HEK293 (cell line): ENCODE measurements around the gene DDX50.
A peak's percentile ranks its signal among the peaks of the same experiment; 100 is the strongest.

ENCODE experiments used
- KLF10 ChIP-seq: fragments of 450-650 bp; IDR thresholded peaks from 2 replicates; pipeline ENCODE4 v1.5.1; 2018; ENCODE audit warnings: missing biosample characterization, mild to moderate bottlenecking, missing genetic modification characterization
- KLF16 ChIP-seq: fragments of 450-650 bp; formaldehyde crosslinking; IDR thresholded peaks from 2 replicates; pipeline ENCODE4 v1.5.1; 2017; ENCODE audit warnings: missing biosample characterization, missing genetic modification characterization
- KLF8 ChIP-seq: fragments of 450-650 bp; formaldehyde crosslinking; IDR thresholded peaks from 2 replicates; pipeline ENCODE4 v1.5.1; 2016; ENCODE audit warnings: missing biosample characterization, missing genetic modification characterization
- YY1 ChIP-seq: fragments of 450-650 bp; formaldehyde crosslinking; IDR thresholded peaks from 2 replicates; pipeline ENCODE4 v1.5.1; 2018; ENCODE audit warnings: missing biosample characterization, missing genetic modification characterization
- ZFP41 ChIP-seq: fragments of 450-650 bp; formaldehyde crosslinking; IDR thresholded peaks from 2 replicates; pipeline ENCODE4 v1.5.1; 2016; ENCODE audit warnings: missing biosample characterization, missing genetic modification characterization, borderline replicate concordance
- ZNF19 ChIP-seq: fragments of 450-650 bp; formaldehyde crosslinking; IDR thresholded peaks from 2 replicates; pipeline ENCODE4; 2016; ENCODE audit warnings: missing biosample characterization, missing genetic modification characterization, low read depth
- ZNF239 ChIP-seq: fragments of 450-650 bp; formaldehyde crosslinking; IDR thresholded peaks from 2 replicates; pipeline ENCODE4 v1.5.1; 2016; ENCODE audit warnings: missing biosample characterization, missing genetic modification characterization
- ZNF248 ChIP-seq: fragments of 450-650 bp; formaldehyde crosslinking; IDR thresholded peaks from 2 replicates; pipeline ENCODE4 v1.5.1; 2017; ENCODE audit warnings: missing biosample characterization, missing genetic modification characterization
- ZNF266 ChIP-seq: fragments of 450-650 bp; formaldehyde crosslinking; IDR thresholded peaks from 2 replicates; pipeline ENCODE4 v1.5.1; 2016; ENCODE audit warnings: missing biosample characterization, missing genetic modification characterization, low read depth
- ZNF350 ChIP-seq: fragments of 450-650 bp; formaldehyde crosslinking; IDR thresholded peaks from 2 replicates; pipeline ENCODE4 v1.5.0; 2017; ENCODE audit warnings: missing biosample characterization, mild to moderate bottlenecking, missing genetic modification characterization
- ZNF37A ChIP-seq: fragments of 450-650 bp; IDR thresholded peaks from 2 replicates; pipeline ENCODE4 v1.5.1; 2018; ENCODE audit warnings: missing biosample characterization, missing genetic modification characterization
- ZNF391 ChIP-seq: fragments of 450-650 bp; formaldehyde crosslinking; IDR thresholded peaks from 2 replicates; pipeline ENCODE4 v1.5.1; 2016; ENCODE audit warnings: low read depth, missing biosample characterization, missing genetic modification characterization, borderline replicate concordance
- ZNF404 ChIP-seq: fragments of 450-650 bp; formaldehyde crosslinking; IDR thresholded peaks from 2 replicates; pipeline ENCODE4 v1.5.1; 2017; ENCODE audit warnings: missing biosample characterization, missing genetic modification characterization
- ZNF473 ChIP-seq: fragments of 450-650 bp; formaldehyde crosslinking; IDR thresholded peaks from 2 replicates; pipeline ENCODE4 v1.5.1; 2017; ENCODE audit warnings: missing biosample characterization, missing genetic modification characterization
- ZNF624 ChIP-seq: fragments of 450-650 bp; formaldehyde crosslinking; IDR thresholded peaks from 2 replicates; pipeline ENCODE4 v1.5.1; 2017; ENCODE audit warnings: missing biosample characterization, missing genetic modification characterization
- ZNF654 ChIP-seq: fragments of 450-650 bp; formaldehyde crosslinking; IDR thresholded peaks from 2 replicates; pipeline ENCODE4 v1.5.1; 2016; ENCODE audit warnings: low read depth, missing biosample characterization, missing genetic modification characterization
- ZNF843 ChIP-seq: fragments of 450-650 bp; formaldehyde crosslinking; IDR thresholded peaks from 2 replicates; pipeline ENCODE4 v1.5.1; 2016; ENCODE audit warnings: missing biosample characterization, missing genetic modification characterization
- ZSCAN16 ChIP-seq: fragments of 450-650 bp; formaldehyde crosslinking; IDR thresholded peaks from 2 replicates; pipeline ENCODE4 v1.5.1; 2016; ENCODE audit warnings: missing biosample characterization, missing genetic modification characterization
- ZSCAN30 ChIP-seq: fragments of 450-650 bp; IDR thresholded peaks from 2 replicates; pipeline ENCODE4 v1.5.1; 2018; ENCODE audit warnings: missing biosample characterization, mild to moderate bottlenecking, missing genetic modification characterization, moderate library complexity
- TF ChIP-seq, protein P1 (sequence below): fragments of 450-650 bp; formaldehyde crosslinking; IDR thresholded peaks from 2 replicates; pipeline ENCODE4 v1.5.1; 2016; ENCODE audit warnings: missing biosample characterization, missing genetic modification characterization
- TF ChIP-seq, protein P2 (sequence below): fragments of 450-650 bp; formaldehyde crosslinking; conservative IDR thresholded peaks from 2 replicates; pipeline ENCODE4 v1.5.1; 2016; ENCODE audit warnings: low read depth, missing biosample characterization, missing genetic modification characterization
- TF ChIP-seq, protein P3 (sequence below): fragments of 450-650 bp; formaldehyde crosslinking; IDR thresholded peaks from 2 replicates; pipeline ENCODE4 v1.5.1; 2016; ENCODE audit warnings: missing biosample characterization, missing genetic modification characterization, borderline replicate concordance
- TF ChIP-seq, protein P4 (sequence below): fragments of 450-650 bp; formaldehyde crosslinking; IDR thresholded peaks from 2 replicates; pipeline ENCODE4 v1.5.1; 2016; ENCODE audit warnings: missing biosample characterization, missing genetic modification characterization, low read depth
- TF ChIP-seq, protein P5 (sequence below): fragments of 450-650 bp; formaldehyde crosslinking; IDR thresholded peaks from 2 replicates; pipeline ENCODE4 v1.5.1; 2017; ENCODE audit warnings: missing biosample characterization, missing genetic modification characterization

Gene DDX50

DNA sequence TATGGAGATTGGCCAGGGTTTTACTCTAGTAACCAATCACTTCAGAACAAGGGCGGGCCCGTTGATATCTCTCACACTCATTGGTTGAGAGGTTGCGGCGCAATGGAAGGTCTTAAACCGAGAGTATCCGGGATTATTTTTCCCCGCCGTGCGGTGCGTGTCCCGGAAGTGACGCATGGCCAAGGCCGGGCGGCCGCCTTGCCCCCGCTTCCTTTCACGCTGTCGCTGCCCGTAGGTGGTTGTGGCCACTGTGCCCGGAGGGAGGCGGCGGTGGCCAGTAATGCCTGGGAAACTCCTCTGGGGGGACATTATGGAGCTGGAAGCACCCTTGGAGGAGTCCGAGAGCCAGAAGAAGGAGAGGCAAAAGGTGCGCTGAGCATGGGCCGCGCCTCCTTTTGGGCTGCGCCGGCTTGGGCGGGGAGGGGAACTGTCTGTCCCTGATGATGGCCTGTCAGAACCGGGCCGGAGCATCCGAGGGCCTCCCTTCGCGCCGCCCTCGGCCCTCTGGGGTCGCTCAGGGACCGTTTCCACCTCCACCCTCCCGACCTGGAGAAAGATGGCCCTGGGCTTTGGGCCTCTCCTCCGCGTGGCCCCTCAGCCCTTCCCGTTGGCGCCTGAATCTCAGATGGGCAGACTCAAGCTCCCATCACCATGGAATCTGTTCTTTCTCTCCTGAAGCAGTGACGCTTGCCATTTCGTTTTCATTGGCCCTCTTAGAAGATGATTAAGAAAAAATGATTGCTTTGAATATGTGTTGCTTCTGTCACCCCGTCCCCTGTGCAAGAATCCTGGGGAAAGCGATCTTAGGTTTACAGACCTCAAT, at the start of gene DDX50 (continued):
- TF ChIP-seq ZNF391 (peak; percentile 81; the same call in 1 of the 2 replicates), ZNF473 (no peak), ZNF624 (tag by site-specific recombination) (no peak), ZNF266 (tag by site-specific recombination) (no peak), ZFP41 (no peak), ZNF248 (no peak), ZNF239 (tag by site-specific recombination) (no peak), ZNF350 (tag by site-specific recombination) (no peak), ZSCAN16 (tag by site-specific recombination) (no peak), ZSCAN30 (0 out of 2 replicates have a peak, but pooled peaks have one; percentile 36), ZNF404 (tag by site-specific recombination) (no peak), ZNF19 (no peak), YY1 (tag by site-specific recombination) (peak; percentile 66; the same call in 1 of the 2 replicates), ZNF654 (tag by site-specific recombination) (no peak), KLF16 (tag by site-specific recombination) (peak; percentile 91; the same call in 1 of the 2 replicates), ZNF37A (tag by site-specific recombination) (no peak), KLF10 (tag by site-specific recombination) (peak; percentile 48; the same call in 1 of the 2 replicates), ZNF843 (tag by site-specific recombination) (no peak; the same call in 1 of the 2 replicates), KLF8 (tag by site-specific recombination) (peak; percentile 68)
- TF ChIP-seq, protein P1, sequence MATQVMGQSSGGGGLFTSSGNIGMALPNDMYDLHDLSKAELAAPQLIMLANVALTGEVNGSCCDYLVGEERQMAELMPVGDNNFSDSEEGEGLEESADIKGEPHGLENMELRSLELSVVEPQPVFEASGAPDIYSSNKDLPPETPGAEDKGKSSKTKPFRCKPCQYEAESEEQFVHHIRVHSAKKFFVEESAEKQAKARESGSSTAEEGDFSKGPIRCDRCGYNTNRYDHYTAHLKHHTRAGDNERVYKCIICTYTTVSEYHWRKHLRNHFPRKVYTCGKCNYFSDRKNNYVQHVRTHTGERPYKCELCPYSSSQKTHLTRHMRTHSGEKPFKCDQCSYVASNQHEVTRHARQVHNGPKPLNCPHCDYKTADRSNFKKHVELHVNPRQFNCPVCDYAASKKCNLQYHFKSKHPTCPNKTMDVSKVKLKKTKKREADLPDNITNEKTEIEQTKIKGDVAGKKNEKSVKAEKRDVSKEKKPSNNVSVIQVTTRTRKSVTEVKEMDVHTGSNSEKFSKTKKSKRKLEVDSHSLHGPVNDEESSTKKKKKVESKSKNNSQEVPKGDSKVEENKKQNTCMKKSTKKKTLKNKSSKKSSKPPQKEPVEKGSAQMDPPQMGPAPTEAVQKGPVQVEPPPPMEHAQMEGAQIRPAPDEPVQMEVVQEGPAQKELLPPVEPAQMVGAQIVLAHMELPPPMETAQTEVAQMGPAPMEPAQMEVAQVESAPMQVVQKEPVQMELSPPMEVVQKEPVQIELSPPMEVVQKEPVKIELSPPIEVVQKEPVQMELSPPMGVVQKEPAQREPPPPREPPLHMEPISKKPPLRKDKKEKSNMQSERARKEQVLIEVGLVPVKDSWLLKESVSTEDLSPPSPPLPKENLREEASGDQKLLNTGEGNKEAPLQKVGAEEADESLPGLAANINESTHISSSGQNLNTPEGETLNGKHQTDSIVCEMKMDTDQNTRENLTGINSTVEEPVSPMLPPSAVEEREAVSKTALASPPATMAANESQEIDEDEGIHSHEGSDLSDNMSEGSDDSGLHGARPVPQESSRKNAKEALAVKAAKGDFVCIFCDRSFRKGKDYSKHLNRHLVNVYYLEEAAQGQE (tag by site-specific recombination), result peak; percentile 54; the same call in 1 of the 2 replicates
- TF ChIP-seq, protein P2, sequence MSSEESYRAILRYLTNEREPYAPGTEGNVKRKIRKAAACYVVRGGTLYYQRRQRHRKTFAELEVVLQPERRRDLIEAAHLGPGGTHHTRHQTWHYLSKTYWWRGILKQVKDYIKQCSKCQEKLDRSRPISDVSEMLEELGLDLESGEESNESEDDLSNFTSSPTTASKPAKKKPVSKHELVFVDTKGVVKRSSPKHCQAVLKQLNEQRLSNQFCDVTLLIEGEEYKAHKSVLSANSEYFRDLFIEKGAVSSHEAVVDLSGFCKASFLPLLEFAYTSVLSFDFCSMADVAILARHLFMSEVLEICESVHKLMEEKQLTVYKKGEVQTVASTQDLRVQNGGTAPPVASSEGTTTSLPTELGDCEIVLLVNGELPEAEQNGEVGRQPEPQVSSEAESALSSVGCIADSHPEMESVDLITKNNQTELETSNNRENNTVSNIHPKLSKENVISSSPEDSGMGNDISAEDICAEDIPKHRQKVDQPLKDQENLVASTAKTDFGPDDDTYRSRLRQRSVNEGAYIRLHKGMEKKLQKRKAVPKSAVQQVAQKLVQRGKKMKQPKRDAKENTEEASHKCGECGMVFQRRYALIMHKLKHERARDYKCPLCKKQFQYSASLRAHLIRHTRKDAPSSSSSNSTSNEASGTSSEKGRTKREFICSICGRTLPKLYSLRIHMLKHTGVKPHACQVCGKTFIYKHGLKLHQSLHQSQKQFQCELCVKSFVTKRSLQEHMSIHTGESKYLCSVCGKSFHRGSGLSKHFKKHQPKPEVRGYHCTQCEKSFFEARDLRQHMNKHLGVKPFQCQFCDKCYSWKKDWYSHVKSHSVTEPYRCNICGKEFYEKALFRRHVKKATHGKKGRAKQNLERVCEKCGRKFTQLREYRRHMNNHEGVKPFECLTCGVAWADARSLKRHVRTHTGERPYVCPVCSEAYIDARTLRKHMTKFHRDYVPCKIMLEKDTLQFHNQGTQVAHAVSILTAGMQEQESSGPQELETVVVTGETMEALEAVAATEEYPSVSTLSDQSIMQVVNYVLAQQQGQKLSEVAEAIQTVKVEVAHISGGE (tag by site-specific recombination), result peak; percentile 86
- TF ChIP-seq, protein P3, sequence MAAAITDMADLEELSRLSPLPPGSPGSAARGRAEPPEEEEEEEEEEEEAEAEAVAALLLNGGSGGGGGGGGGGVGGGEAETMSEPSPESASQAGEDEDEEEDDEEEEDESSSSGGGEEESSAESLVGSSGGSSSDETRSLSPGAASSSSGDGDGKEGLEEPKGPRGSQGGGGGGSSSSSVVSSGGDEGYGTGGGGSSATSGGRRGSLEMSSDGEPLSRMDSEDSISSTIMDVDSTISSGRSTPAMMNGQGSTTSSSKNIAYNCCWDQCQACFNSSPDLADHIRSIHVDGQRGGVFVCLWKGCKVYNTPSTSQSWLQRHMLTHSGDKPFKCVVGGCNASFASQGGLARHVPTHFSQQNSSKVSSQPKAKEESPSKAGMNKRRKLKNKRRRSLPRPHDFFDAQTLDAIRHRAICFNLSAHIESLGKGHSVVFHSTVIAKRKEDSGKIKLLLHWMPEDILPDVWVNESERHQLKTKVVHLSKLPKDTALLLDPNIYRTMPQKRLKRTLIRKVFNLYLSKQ (tag by site-specific recombination), result no peak
- TF ChIP-seq, protein P4, sequence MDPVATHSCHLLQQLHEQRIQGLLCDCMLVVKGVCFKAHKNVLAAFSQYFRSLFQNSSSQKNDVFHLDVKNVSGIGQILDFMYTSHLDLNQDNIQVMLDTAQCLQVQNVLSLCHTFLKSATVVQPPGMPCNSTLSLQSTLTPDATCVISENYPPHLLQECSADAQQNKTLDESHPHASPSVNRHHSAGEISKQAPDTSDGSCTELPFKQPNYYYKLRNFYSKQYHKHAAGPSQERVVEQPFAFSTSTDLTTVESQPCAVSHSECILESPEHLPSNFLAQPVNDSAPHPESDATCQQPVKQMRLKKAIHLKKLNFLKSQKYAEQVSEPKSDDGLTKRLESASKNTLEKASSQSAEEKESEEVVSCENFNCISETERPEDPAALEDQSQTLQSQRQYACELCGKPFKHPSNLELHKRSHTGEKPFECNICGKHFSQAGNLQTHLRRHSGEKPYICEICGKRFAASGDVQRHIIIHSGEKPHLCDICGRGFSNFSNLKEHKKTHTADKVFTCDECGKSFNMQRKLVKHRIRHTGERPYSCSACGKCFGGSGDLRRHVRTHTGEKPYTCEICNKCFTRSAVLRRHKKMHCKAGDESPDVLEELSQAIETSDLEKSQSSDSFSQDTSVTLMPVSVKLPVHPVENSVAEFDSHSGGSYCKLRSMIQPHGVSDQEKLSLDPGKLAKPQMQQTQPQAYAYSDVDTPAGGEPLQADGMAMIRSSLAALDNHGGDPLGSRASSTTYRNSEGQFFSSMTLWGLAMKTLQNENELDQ (tag by site-specific recombination), result no peak
- TF ChIP-seq, protein P5, sequence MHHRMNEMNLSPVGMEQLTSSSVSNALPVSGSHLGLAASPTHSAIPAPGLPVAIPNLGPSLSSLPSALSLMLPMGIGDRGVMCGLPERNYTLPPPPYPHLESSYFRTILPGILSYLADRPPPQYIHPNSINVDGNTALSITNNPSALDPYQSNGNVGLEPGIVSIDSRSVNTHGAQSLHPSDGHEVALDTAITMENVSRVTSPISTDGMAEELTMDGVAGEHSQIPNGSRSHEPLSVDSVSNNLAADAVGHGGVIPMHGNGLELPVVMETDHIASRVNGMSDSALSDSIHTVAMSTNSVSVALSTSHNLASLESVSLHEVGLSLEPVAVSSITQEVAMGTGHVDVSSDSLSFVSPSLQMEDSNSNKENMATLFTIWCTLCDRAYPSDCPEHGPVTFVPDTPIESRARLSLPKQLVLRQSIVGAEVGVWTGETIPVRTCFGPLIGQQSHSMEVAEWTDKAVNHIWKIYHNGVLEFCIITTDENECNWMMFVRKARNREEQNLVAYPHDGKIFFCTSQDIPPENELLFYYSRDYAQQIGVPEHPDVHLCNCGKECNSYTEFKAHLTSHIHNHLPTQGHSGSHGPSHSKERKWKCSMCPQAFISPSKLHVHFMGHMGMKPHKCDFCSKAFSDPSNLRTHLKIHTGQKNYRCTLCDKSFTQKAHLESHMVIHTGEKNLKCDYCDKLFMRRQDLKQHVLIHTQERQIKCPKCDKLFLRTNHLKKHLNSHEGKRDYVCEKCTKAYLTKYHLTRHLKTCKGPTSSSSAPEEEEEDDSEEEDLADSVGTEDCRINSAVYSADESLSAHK (tag by site-specific recombination), result no peak
